ENCODE measurements around the gene RALB.

Gene RALB

GRCh38 chr2:120318626-120319025, 66.0 kb downstream of the RALB start:
- Histone ChIP-seq H3K9ac (ENCODE audit: low read length) (no peak overlapping the region), H3K4me2 (ENCODE audit: low read depth, low read length) (no peak overlapping the region), H3K4me1 (ENCODE audit: low read length) (no peaks in the 10 kb centered on the region), H3K27ac (ENCODE audit: low read length) (no peak overlapping the region), H3K4me3 (ENCODE audit: low read length) (no peak overlapping the region), H3K9me3 (replicated peaks; ENCODE audit: insufficient read depth, low read length) (no peaks in the 10 kb centered on the region), H3K36me3 (replicated peaks; ENCODE audit: insufficient read depth, low read length) (no peaks in the 10 kb centered on the region), H3K27me3 (replicated peaks; ENCODE audit: insufficient read depth, low read length) (no peaks in the 10 kb centered on the region; the same call in 1 of the 2 replicates), H3K9me2 (replicated peaks; ENCODE audit: insufficient read depth, low read length) (no peaks in the 10 kb centered on the region), H3F3A (ENCODE audit: insufficient read depth, low read length) (no peaks in the 10 kb centered on the region), H4K20me1 (ENCODE audit: insufficient read depth, low read length) (no peaks in the 10 kb centered on the region), H2AFZ (ENCODE audit: low read length) (no peak overlapping the region), H3K79me2 (ENCODE audit: low read length) (no peaks in the 10 kb centered on the region)
- DNase-seq, result no peak
- TF ChIP-seq EZH2 (optimal IDR thresholded peaks at IDR 0.05; ENCODE audit: low read depth, low read length) (no peak), EZH2phosphoT487 (IDR thresholded peaks at IDR 0.05; ENCODE audit: low read length) (no peak)
- TF ChIP-seq, protein P1, sequence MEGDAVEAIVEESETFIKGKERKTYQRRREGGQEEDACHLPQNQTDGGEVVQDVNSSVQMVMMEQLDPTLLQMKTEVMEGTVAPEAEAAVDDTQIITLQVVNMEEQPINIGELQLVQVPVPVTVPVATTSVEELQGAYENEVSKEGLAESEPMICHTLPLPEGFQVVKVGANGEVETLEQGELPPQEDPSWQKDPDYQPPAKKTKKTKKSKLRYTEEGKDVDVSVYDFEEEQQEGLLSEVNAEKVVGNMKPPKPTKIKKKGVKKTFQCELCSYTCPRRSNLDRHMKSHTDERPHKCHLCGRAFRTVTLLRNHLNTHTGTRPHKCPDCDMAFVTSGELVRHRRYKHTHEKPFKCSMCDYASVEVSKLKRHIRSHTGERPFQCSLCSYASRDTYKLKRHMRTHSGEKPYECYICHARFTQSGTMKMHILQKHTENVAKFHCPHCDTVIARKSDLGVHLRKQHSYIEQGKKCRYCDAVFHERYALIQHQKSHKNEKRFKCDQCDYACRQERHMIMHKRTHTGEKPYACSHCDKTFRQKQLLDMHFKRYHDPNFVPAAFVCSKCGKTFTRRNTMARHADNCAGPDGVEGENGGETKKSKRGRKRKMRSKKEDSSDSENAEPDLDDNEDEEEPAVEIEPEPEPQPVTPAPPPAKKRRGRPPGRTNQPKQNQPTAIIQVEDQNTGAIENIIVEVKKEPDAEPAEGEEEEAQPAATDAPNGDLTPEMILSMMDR (IDR thresholded peaks at IDR 0.05; ENCODE audit: low read length), result no peak

DNA sequence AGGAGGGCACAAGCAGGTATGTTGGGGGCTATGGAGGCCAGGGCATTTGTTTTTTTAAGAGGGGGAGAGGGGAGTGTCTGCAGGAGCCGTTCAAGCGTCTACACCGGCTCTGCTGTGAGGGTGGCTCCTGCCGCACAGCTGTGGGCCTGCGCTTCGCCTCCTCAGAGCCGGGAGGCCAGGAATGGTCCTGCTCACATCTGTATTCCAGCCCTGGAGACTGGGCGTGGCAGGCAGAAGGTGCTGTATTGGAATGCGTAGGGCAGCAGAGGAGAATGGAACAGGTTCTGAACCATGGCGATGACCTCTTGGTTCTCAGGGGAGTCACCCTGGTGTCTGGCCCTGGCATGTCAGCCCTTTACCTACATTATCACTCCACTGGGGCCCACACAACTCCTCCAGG, 66.5 kb downstream of the RALB start:
- TF ChIP-seq, protein P1 (IDR thresholded peaks at IDR 0.05; ENCODE audit: low read length), result no peak
- TF ChIP-seq EZH2phosphoT487 (IDR thresholded peaks at IDR 0.05; ENCODE audit: low read length), result no peak
- TF ChIP-seq EZH2 (optimal IDR thresholded peaks at IDR 0.05; ENCODE audit: low read depth, low read length), result no peak
- no peak for DNase-seq
- Histone ChIP-seq H3K9me2 (replicated peaks; ENCODE audit: insufficient read depth, low read length) (no peaks in the 10 kb centered on the region), H3F3A (ENCODE audit: insufficient read depth, low read length) (no peaks in the 10 kb centered on the region), H3K4me3 (ENCODE audit: low read length) (no peak overlapping the region), H3K27me3 (replicated peaks; ENCODE audit: insufficient read depth, low read length) (no peaks in the 10 kb centered on the region; the same call in 1 of the 2 replicates), H3K27ac (ENCODE audit: low read length) (no peak overlapping the region), H2AFZ (ENCODE audit: low read length) (no peak overlapping the region), H3K4me1 (ENCODE audit: low read length) (no peaks in the 10 kb centered on the region), H3K9me3 (replicated peaks; ENCODE audit: insufficient read depth, low read length) (no peaks in the 10 kb centered on the region), H3K79me2 (ENCODE audit: low read length) (no peaks in the 10 kb centered on the region), H3K9ac (ENCODE audit: low read length) (no peak overlapping the region), H3K36me3 (replicated peaks; ENCODE audit: insufficient read depth, low read length) (no peaks in the 10 kb centered on the region), H4K20me1 (ENCODE audit: insufficient read depth, low read length) (no peaks in the 10 kb centered on the region), H3K4me2 (ENCODE audit: low read depth, low read length) (no peak overlapping the region)

- no peak overlapping the region for H3K9ac ChIP-seq (ENCODE audit: low read length)
- H3K36me3 ChIP-seq (replicated peaks; ENCODE audit: insufficient read depth, low read length), result no peaks in the 10 kb centered on the region
- no peak overlapping the region for H3K27ac ChIP-seq (ENCODE audit: low read length)
- no peaks in the 10 kb centered on the region for H3K9me2 ChIP-seq (replicated peaks; ENCODE audit: insufficient read depth, low read length)
- no peak overlapping the region for H3K4me3 ChIP-seq (ENCODE audit: low read length)
- H2AFZ ChIP-seq (ENCODE audit: low read length), result no peak overlapping the region
- TF ChIP-seq, protein P1 (IDR thresholded peaks at IDR 0.05; ENCODE audit: low read length), result no peak
- TF ChIP-seq EZH2phosphoT487 (IDR thresholded peaks at IDR 0.05; ENCODE audit: low read length), result no peak
- no peaks in the 10 kb centered on the region for H3F3A ChIP-seq (ENCODE audit: insufficient read depth, low read length)
- no peaks in the 10 kb centered on the region; the same call in 1 of the 2 replicates for H3K27me3 ChIP-seq (replicated peaks; ENCODE audit: insufficient read depth, low read length)
- H3K79me2 ChIP-seq (ENCODE audit: low read length), result no peaks in the 10 kb centered on the region
- no peaks in the 10 kb centered on the region for H3K9me3 ChIP-seq (replicated peaks; ENCODE audit: insufficient read depth, low read length)
- H3K4me2 ChIP-seq (ENCODE audit: low read depth, low read length), result no peak overlapping the region
- DNase-seq, result no peak
- no peaks in the 10 kb centered on the region for H3K4me1 ChIP-seq (ENCODE audit: low read length)
- H4K20me1 ChIP-seq (ENCODE audit: insufficient read depth, low read length), result no peaks in the 10 kb centered on the region
Measured at GRCh38 chr2:120319686-120320317, 67.2 kb downstream of the RALB start.
